ENCODE data around the gene GIPC1.

Gene GIPC1

GRCh38 chr19:14433554-14434501 is 62.1 kb downstream of the GIPC1 start:
- peak; percentile 55 for DNase-seq

GRCh38 chr19:14432791-14433553 is 63.0 kb downstream of the GIPC1 start, which contains the start of gene PKN1:
PKN1 (plus strand) TSS chr19:14433306; CDS start chr19:14433522, 216 bp downstream.
- no peak for DNase-seq

GRCh38 chr19:14430712-14431111 is 65.2 kb downstream of the GIPC1 start:
- DNase-seq: no peak

- DNase-seq: no peak
Observed at GRCh38 chr19:14428882-14429416, 67.0 kb downstream of the GIPC1 start.
